ENCODE results near the gene FHIT.

The FHIT gene

GRCh38 chr3:60015032-60015705, 1236.1 kb downstream of the FHIT start:
- TF ChIP-seq FOXP2 (optimal IDR thresholded peaks at IDR 0.05; ENCODE audit: borderline replicate concordance, extremely low read depth, extremely low read length, insufficient read depth), result no peak
- TF ChIP-seq REST (IDR thresholded peaks at IDR 0.05; ENCODE audit: insufficient read depth in 1 of 2, low read depth in 2 of 2, low read length in 2 of 2), result no peak
- TF ChIP-seq POLR2AphosphoS5 (IDR thresholded peaks at IDR 0.05; ENCODE audit: low read depth, low read length), result no peak
- TF ChIP-seq SIN3A (IDR thresholded peaks at IDR 0.05; ENCODE audit: borderline replicate concordance, insufficient read depth, low read length), result no peak
- no peak for TF ChIP-seq TAF1 (IDR thresholded peaks at IDR 0.05; ENCODE audit: borderline replicate concordance, insufficient read depth, low read length)

- TF ChIP-seq FOXP2 (optimal IDR thresholded peaks at IDR 0.05; ENCODE audit: borderline replicate concordance, extremely low read depth, extremely low read length, insufficient read depth), result no peak
- TF ChIP-seq REST (IDR thresholded peaks at IDR 0.05; ENCODE audit: insufficient read depth in 1 of 2, low read depth in 2 of 2, low read length in 2 of 2), result no peak
- TF ChIP-seq POLR2AphosphoS5 (IDR thresholded peaks at IDR 0.05; ENCODE audit: low read depth, low read length), result no peak
- no peak for TF ChIP-seq TAF1 (IDR thresholded peaks at IDR 0.05; ENCODE audit: borderline replicate concordance, insufficient read depth, low read length)
- no peak for TF ChIP-seq SIN3A (IDR thresholded peaks at IDR 0.05; ENCODE audit: borderline replicate concordance, insufficient read depth, low read length)
Measured at GRCh38 chr3:60013241-60013640, 1238.0 kb downstream of the FHIT start.

GRCh38 chr3:60011218-60011617, 1240.0 kb downstream of the FHIT start:
- no peak for TF ChIP-seq TAF1 (IDR thresholded peaks at IDR 0.05; ENCODE audit: borderline replicate concordance, insufficient read depth, low read length)

- TF ChIP-seq TAF1 (IDR thresholded peaks at IDR 0.05; ENCODE audit: borderline replicate concordance, insufficient read depth, low read length) (no peak), REST (IDR thresholded peaks at IDR 0.05; ENCODE audit: insufficient read depth in 1 of 2, low read depth in 2 of 2, low read length in 2 of 2) (no peak), SIN3A (IDR thresholded peaks at IDR 0.05; ENCODE audit: borderline replicate concordance, insufficient read depth, low read length) (no peak), FOXP2 (optimal IDR thresholded peaks at IDR 0.05; ENCODE audit: borderline replicate concordance, extremely low read depth, extremely low read length, insufficient read depth) (no peak), POLR2AphosphoS5 (IDR thresholded peaks at IDR 0.05; ENCODE audit: low read depth, low read length) (no peak)
Measured at GRCh38 chr3:60010781-60011180, 1240.5 kb downstream of the FHIT start.

- TF ChIP-seq TAF1 (IDR thresholded peaks at IDR 0.05; ENCODE audit: borderline replicate concordance, insufficient read depth, low read length) (no peak), POLR2AphosphoS5 (IDR thresholded peaks at IDR 0.05; ENCODE audit: low read depth, low read length) (no peak), SIN3A (IDR thresholded peaks at IDR 0.05; ENCODE audit: borderline replicate concordance, insufficient read depth, low read length) (no peak), FOXP2 (optimal IDR thresholded peaks at IDR 0.05; ENCODE audit: borderline replicate concordance, extremely low read depth, extremely low read length, insufficient read depth) (no peak), REST (IDR thresholded peaks at IDR 0.05; ENCODE audit: insufficient read depth in 1 of 2, low read depth in 2 of 2, low read length in 2 of 2) (no peak)
Measured at GRCh38 chr3:60009931-60010478, 1241.2 kb downstream of the FHIT start.
